ENCODE measurements around the gene TMIGD2.
"Not testable (repeated sequence)": the region's sequence is repeated elsewhere in the genome, so short reads cannot be mapped to it uniquely, and the experiment has no call there.

TMIGD2 gene

DNA sequence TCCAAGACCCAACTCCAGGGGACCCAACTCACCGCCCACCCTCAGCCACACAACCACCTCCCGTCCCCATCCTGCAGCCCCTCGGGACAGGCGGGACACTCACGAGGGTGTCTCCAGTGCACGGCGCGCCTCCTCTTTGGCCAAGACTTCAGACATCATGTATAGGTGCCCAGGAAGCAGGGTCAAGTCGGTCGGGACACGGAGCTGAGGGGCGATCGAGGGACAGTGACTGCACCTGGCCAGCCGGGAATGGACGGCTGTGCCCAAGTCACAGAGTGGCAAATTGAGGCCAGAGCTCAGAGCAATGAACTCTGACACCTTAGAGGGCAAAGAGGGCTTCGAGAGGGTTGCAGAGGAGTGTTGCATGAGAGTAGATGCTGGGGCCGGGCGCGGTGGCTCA, 27.7 kb upstream of the TMIGD2 start:
- TF ChIP-seq, protein P1, sequence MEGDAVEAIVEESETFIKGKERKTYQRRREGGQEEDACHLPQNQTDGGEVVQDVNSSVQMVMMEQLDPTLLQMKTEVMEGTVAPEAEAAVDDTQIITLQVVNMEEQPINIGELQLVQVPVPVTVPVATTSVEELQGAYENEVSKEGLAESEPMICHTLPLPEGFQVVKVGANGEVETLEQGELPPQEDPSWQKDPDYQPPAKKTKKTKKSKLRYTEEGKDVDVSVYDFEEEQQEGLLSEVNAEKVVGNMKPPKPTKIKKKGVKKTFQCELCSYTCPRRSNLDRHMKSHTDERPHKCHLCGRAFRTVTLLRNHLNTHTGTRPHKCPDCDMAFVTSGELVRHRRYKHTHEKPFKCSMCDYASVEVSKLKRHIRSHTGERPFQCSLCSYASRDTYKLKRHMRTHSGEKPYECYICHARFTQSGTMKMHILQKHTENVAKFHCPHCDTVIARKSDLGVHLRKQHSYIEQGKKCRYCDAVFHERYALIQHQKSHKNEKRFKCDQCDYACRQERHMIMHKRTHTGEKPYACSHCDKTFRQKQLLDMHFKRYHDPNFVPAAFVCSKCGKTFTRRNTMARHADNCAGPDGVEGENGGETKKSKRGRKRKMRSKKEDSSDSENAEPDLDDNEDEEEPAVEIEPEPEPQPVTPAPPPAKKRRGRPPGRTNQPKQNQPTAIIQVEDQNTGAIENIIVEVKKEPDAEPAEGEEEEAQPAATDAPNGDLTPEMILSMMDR (conservative IDR thresholded peaks at IDR 0.05; ENCODE audit: low read depth, low read length): no peak
- no peak overlapping the region for H3K4me3 ChIP-seq (ENCODE audit: low read length)
- no peak for DNase-seq (ENCODE audit: low read depth)

DNA sequence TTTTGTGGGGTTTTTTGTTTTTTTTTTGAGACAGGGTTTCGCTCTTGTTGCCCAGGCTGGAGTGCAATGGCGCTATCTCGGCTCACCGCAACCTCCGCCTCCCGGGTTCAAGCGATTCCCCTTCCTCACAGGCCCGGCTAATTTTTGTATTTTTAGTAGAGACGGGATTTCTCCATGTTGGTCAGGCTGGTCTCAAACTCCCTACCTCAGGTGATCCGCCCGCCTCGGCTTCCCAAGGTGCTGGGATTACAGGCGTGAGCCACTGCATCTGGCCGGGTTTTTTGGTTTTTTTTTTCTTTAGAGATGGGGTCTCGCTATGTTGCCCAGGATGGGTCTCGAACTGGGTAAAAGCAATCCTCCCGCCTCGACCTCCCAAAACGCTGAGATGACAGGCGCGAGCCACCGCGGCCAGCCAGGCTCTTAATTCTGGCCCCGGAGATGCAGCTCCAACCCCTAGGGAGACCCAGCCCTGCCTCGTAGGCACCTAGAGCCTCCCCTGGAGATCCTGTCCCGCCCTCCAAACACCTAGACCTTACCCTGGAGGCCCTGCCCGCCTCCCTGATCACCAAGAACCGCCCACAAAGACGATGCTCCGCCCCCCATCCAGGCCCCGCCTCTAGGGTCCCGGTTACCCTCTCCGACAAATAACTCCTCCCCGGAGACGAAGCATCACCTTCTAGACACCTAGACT, 26.9 kb upstream of the TMIGD2 start:
- H3K4me3 ChIP-seq (ENCODE audit: low read length): peak overlapping the region; percentile 50
- not testable (repeated sequence) for DNase-seq (ENCODE audit: low read depth)

DNA sequence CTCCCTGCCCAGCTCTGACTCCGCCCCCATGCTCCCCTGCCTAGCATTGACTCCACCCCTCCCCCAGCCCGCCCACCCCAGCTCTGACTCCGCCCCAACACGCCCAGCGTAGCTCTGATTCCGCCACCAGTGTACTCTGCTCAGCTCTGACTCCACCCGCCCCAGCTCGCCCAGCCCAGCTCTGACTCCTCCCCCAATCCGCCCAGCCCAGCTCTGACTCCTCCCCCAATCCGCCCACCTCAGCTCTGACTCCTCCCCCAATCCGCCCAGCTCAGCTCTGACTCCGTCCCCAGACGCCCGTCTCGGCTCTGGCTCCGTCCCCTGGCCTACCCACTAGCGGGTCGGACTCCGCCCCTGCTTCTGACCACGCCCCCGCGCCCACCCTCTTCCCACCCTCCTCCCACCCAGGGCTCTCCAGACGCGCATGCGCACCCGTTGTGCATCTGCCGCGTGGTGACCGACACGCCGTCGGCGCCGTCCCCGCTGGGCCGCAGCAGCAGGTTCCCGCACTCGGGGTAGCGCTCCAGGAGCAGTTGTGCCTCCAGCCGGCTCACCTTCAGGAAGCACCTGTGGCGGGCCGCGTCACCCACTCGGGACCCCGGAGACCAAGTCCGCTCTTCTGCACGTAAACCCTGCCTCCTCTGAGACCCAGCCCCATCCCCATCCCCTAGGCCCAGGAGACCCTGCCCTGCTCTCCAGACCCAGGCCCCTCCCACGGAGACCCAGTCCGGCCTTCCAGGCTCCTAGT, 26.2 kb upstream of the TMIGD2 start:
- TF ChIP-seq, protein P1 (conservative IDR thresholded peaks at IDR 0.05; ENCODE audit: low read depth, low read length): no peak

DNA sequence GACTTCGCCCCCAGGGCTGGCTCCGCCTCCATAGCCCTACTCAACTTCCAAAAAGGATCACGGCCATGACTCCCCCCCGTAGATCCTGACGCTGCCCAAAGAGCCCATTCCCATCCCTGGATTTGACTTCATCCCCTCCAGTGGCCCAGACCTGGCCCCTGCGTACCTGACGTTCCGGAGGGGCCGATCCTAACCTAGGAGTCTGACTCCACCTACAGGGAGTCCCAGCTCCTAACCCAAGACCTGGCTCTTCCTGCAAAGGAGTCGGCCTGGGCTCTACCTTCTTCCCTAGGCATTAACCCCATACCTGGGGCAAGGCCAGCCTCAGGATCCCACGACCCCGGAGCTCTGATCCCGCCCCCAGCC, 25.7 kb upstream of the TMIGD2 start:
- H3K4me3 ChIP-seq (ENCODE audit: low read length): peak overlapping the region; percentile 14
- DNase-seq (ENCODE audit: low read depth): no peak
- TF ChIP-seq, protein P1 (conservative IDR thresholded peaks at IDR 0.05; ENCODE audit: low read depth, low read length): no peak

More for the DNA sequence above, 26.2 kb upstream of the TMIGD2 start:
- H3K4me3 ChIP-seq (ENCODE audit: low read length): peak overlapping the region; percentile 50
- DNase-seq (ENCODE audit: low read depth): peak; percentile 51

DNA sequence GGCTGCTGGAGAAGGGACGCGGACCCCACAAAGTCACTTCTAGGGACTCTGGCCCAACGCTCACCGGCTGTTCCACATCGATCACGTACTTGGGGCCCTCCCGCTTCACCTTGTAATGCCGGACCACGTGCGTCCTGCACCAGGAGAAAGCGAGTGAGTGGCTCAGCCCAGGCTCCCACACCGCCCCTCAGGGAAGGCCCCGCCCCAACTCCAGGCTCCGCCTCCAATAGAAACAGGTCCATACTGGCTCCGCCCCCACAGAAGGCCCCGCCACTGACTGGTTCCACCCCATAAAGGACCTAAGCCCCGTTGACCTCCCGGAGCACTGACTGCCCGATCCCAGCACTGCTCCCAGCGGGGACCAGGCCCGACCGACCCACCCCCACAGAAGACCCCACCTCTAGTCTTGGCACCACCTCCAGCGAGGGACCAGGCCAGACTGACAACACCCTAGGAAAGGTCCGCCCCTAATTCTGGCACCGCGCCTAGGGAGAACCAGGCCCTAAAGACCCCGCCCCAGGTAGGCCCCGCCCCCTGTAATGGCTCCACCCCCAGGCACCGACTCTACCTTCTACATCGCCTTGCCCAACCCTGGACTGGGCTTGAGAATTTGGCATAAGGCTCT, 25.2 kb upstream of the TMIGD2 start:
- TF ChIP-seq, protein P1 (conservative IDR thresholded peaks at IDR 0.05; ENCODE audit: low read depth, low read length): no peak
- peak overlapping the region; percentile 8 for H3K4me3 ChIP-seq (ENCODE audit: low read length)
- DNase-seq (ENCODE audit: low read depth): peak; percentile 25

DNA sequence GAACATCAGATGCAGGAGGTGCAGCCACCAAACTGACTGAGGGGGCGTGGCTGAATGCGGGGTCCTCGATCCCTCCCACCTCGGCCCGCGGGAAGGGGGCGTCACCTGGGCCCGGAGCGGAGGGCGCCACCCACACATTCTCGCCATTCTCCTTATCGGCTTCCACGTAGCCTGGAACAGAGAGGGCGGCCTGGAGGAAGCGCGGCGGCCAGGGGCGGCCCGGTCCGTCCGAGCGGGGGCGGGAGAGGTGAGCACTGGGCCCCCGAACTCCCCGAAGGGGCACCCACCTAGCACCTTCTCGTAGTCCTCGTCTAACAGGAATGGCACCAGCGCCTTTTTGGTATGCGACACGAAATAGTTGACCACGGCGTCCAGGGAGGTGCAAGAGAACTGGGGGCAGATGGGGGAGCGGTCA, 24.7 kb upstream of the TMIGD2 start:
- TF ChIP-seq, protein P1 (conservative IDR thresholded peaks at IDR 0.05; ENCODE audit: low read depth, low read length): no peak
- DNase-seq (ENCODE audit: low read depth): no peak
- H3K4me3 ChIP-seq (ENCODE audit: low read length): peak overlapping the region; percentile 8

DNA sequence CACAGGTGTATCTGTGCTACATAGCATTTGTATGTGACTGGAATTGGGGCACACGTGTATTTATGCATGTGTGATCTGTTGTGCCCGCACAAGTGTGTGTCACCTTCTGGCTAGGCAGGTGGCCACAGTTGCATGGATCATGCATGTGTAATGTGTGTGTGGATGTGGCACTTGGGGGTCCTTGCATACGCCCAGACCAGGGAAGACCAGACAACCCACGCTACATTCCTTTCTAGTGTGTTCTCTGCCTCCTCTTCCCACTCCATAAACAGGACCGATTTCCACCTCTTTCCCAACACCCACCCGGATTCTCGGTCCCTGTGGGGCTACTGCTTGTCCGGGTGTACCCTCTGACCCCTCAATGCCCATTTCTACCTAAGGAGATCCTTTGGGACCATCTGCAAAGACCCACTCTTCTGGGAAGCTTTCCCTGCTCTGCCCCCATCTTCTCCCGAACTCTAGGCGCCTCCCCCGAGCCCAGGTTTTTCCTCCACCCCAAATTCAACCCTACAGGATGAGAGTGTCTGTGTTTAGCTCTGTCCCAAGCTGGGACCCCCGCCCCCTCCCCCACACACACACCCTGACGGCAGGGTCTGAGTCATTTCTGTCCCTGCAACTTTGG, 24.1 kb upstream of the TMIGD2 start:
- no peak overlapping the region for H3K4me3 ChIP-seq (ENCODE audit: low read length)
- TF ChIP-seq, protein P1 (conservative IDR thresholded peaks at IDR 0.05; ENCODE audit: low read depth, low read length): no peak
- DNase-seq (ENCODE audit: low read depth): no peak

All from retinal pigment epithelial cell (primary cell).